Fibroblast of the aortic adventitia (primary cell): ENCODE results near the gene C1QL2. TPM values are rescaled to one million over a fixed set of nuclear protein-coding genes. Genes with fewer than 3 reads are reported as not detected.

ENCODE experiments used
- DNase-seq: peaks from one replicate; pipeline ENCODE4 v3.0.0-alpha.2; 2010; ENCODE audit warnings: low read depth
- H3K4me3 ChIP-seq: 2 replicates; pipeline ENCODE4 v1.5.1; 2011; ENCODE audit warnings: low read depth, mild to moderate bottlenecking, control low read depth, low read length, moderate library complexity
- total RNA-seq: library from RNA; depleted of rRNA; stranded (reverse); fragments of >200 nt; gene quantifications from 2 replicates; pipeline ENCODE4 v1.2.3, GENCODE V29; 2012; ENCODE audit warnings: low replicate concordance
- TF ChIP-seq, protein P1 (sequence below): IDR thresholded peaks from 2 replicates; pipeline ENCODE4 v1.5.1; 2011; ENCODE audit warnings: mild to moderate bottlenecking, low read length, control low read depth, inconsistent platforms; ENCODE audit not compliant: insufficient read depth

The C1QL2 gene
- total RNA-seq, 1 donor: not detected

DNA sequence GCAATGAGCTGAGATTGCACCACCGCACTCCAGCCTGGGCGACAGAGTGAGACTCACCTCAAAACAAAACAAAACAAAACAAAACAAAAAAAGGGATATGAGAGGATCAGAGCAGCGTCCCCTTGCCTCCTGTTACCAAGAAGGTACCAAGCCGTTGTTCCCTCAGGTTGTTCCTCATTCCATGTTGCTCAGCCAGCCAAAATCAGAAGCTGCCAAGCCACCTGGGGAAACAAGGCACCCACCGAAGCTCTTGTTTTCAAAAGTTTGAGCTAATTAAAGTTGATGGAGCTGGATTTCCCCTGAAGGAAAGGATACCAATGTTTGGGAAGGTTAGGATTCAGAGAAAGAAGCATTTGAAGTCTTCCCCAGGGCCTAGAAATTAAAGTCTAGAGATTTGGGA, 43.3 kb upstream of the C1QL2 start:
- DNase-seq: no peak
- no peak overlapping the region for H3K4me3 ChIP-seq
- TF ChIP-seq, protein P1, sequence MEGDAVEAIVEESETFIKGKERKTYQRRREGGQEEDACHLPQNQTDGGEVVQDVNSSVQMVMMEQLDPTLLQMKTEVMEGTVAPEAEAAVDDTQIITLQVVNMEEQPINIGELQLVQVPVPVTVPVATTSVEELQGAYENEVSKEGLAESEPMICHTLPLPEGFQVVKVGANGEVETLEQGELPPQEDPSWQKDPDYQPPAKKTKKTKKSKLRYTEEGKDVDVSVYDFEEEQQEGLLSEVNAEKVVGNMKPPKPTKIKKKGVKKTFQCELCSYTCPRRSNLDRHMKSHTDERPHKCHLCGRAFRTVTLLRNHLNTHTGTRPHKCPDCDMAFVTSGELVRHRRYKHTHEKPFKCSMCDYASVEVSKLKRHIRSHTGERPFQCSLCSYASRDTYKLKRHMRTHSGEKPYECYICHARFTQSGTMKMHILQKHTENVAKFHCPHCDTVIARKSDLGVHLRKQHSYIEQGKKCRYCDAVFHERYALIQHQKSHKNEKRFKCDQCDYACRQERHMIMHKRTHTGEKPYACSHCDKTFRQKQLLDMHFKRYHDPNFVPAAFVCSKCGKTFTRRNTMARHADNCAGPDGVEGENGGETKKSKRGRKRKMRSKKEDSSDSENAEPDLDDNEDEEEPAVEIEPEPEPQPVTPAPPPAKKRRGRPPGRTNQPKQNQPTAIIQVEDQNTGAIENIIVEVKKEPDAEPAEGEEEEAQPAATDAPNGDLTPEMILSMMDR: no peak

DNA sequence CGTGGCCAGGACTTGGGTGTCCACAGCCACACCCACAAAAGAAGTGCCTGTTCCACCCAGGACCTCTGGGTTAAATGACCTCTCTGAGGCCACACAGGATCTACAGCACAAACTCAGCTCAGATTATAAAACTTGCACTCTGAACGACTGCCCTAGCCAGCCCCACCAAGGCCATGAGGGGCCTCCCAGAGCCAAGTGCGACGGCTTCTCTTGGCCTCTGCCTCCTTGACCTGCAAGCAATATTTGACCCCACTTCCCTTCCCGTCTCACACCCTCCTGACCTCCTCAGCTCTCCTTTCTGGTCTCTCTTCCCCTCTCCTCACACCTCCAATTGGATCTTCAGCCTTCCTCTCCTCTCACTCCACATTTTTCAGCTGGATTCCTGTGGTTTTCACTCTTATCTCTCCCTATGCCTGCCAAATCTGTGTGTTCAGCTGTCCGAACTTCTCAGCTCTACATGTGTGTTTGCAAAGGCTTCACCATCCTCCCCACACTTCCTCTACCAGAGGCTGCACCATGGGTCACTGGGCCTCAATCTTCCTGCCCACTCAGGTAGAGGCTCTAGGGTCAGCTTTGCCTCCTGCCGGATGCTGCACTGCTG, 39.8 kb upstream of the C1QL2 start:
- TF ChIP-seq, protein P1: no peak

DNA sequence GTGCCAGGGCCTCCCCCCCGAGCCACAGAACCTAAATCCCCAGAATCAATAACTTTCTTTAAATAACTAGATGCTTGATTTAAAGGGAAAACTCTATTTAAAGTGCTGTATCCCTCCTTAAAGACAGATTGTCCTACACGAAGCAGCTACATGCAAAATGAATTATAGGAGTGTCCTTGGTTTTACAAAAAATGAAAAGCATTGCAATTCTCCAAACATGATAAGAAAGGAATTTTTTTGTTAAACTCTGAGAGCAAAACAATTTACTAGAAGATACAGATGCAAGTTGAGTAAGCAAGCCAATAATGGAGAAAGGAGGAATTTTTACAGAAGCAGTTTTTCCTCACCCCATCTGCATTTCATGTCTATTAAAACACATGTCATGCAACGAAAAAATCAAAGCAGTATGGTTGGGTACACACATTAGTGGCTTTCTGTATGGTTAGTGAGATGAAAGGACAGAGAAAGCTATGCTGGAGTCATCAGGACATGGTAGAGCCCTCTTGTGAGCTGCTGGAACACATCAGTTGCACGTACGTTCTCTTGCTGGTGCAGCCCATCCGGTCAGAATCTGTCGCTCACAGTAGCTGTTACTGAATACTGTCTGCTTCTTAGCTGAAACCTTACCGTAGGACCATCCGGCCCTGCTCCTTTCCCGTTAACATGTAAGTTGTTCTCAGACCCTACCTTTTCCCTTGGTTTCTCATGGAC, 39.1 kb upstream of the C1QL2 start:
- TF ChIP-seq, protein P1: no peak
- no peak overlapping the region for H3K4me3 ChIP-seq
- peak; percentile 70 for DNase-seq

More for the DNA sequence above, 39.8 kb upstream of the C1QL2 start:
- no peak overlapping the region for H3K4me3 ChIP-seq
- DNase-seq: peak; percentile 80

DNA sequence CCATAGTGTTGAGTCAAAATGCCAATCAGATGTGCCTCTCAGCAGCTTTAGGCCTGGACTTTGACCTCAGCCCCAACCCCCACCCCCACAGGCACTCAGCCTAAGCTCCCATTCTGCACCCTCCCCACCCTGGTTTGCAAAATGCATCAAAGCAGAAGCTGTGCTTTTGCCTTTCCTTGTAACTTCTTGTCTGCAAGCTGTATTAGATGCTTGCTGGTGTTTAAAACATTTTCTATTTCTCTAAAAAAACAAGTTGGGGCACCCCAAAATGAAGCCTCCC, 38.5 kb upstream of the C1QL2 start:
- no peak for DNase-seq
- TF ChIP-seq, protein P1: no peak
- no peak overlapping the region for H3K4me3 ChIP-seq

DNA sequence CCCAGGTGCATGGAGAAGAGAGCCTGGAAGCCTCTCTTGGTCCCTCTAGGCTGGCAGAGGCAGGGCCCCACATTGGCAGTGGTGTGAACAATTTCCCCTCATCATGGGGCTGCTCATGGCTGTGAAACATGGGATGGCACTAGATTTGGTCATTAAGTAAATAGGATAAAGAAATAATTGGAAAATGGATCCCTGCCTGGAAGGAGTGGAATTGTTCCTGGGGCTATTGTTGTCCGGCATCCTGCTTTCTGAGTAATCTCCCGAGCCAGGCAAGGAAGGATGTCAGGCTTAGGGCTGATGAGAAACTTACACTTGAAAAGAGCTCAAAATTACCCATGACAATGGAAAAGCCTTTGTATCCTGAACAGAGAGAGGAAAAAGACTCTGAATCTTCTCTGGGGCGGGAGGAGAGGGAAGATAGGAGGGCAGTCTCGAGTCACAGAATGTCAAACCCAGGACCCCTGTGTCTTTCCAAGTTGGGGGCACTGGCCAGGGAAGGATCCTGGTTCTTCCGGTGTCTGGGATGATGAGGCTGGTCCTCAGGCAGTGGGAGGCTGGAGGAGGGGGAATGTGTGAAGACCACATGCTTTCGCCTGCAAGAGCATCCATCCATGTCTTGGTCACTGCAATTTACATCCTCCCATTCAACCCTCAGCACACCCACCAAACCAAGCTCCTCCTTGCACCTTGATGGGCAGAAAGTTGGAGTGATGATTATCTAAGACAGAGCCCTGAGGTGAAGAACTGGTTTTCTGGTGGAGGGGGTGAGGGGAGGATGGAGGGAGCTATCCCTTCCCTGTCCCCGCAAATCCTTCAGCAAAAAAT, 38.0 kb upstream of the C1QL2 start:
- peak; percentile 57 for DNase-seq
- TF ChIP-seq, protein P1: no peak
- H3K4me3 ChIP-seq: no peak overlapping the region

DNA sequence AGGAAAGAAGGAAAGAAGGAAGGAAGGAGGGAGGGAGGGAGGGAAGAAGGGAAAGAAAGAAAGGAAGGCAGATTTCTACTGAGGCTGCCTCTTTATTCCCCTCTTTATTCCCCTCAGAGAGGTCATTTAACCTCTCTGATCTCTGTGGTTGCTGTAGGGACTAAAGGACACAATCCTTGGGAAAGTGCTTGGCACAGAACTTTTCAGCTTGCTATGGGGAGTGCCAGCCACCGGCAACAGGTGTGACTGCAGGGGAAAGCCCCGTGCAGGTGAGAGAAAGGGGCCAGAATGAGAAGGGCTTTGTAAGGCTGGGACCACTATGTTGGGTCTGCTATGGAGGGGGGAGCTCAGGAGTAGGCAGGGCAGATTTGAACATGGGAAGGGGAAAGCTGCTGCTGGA, 37.3 kb upstream of the C1QL2 start:
- H3K4me3 ChIP-seq: no peak overlapping the region
- DNase-seq: no peak
- TF ChIP-seq, protein P1: no peak
